HepG2 (cell line): ENCODE measurements around the gene CLASP1.

Experiments
- ARNT2 ChIP-seq: sonication (generic); formaldehyde crosslinking; IDR thresholded peaks from 2 replicates; pipeline ENCODE4 v1.8.0; 2022; ENCODE audit warnings: mild to moderate bottlenecking, low read depth, missing genetic modification reagents, moderate library complexity
- ISX ChIP-seq: sonication (generic); formaldehyde crosslinking; conservative IDR thresholded peaks from 2 replicates; pipeline ENCODE4 v1.5.0; 2020; ENCODE audit warnings: missing genetic modification reagents
- JUN ChIP-seq: sonication (generic); formaldehyde crosslinking; IDR thresholded peaks from 2 replicates; pipeline ENCODE4 v1.4.0; 2020; ENCODE audit warnings: mild to moderate bottlenecking, missing genetic modification reagents
- NR2F2 ChIP-seq: IDR thresholded peaks from 2 replicates; pipeline ENCODE4 v1.6.1; 2012; ENCODE audit warnings: low read depth, inconsistent platforms, borderline replicate concordance
- PHB2 ChIP-seq: fragments of 450-650 bp; IDR thresholded peaks from 2 replicates; pipeline ENCODE4 v1.6.1; 2018; ENCODE audit not compliant: partially characterized antibody
- RAD21 ChIP-seq: fragments of 450-650 bp; formaldehyde crosslinking; IDR thresholded peaks from 2 replicates; pipeline ENCODE4 v1.5.0; 2020; ENCODE audit warnings: mild to moderate bottlenecking
- ZKSCAN5 ChIP-seq: sonication (generic); formaldehyde crosslinking; IDR thresholded peaks from 2 replicates; pipeline ENCODE4 v1.5.1; 2020; ENCODE audit warnings: mild to moderate bottlenecking, missing genetic modification reagents
- TF ChIP-seq, protein P1 (sequence below): sonication (generic); formaldehyde crosslinking; IDR thresholded peaks from 2 replicates; pipeline ENCODE4 v1.5.0; 2020; ENCODE audit warnings: mild to moderate bottlenecking, missing genetic modification reagents, moderate library complexity
- TF ChIP-seq, protein P2 (sequence below): sonication (generic); formaldehyde crosslinking; IDR thresholded peaks from 2 replicates; pipeline ENCODE4 v1.4.0; 2020; ENCODE audit warnings: missing genetic modification reagents

DNA sequence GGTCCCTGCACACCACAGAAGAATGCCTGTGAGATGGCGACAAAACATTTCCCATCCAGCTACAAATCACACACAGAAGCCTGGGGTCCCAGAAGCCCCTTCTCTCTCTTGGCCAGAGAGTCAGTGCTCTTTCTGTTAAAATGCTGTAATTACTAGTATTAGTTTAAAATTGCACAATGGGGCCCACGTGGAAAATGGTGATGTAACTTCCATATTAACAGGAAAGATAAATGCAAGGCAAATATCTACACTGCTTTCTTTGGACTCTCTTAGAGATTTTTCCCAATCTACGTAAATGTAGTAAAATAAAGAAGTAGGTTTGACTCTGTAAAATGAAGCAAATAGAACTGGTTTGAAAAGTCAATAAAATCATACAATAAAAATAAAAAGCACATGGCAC, 250.4 kb downstream of the CLASP1 start:
- TF ChIP-seq ARNT2 (no peak), RAD21 (CRISPR knock-in tag) (no peak), JUN (CRISPR knock-in tag) (no peak), ISX (CRISPR knock-in tag) (no peak), PHB2 (no peak), NR2F2 (no peak), ZKSCAN5 (CRISPR knock-in tag) (no peak)
- TF ChIP-seq, protein P1, sequence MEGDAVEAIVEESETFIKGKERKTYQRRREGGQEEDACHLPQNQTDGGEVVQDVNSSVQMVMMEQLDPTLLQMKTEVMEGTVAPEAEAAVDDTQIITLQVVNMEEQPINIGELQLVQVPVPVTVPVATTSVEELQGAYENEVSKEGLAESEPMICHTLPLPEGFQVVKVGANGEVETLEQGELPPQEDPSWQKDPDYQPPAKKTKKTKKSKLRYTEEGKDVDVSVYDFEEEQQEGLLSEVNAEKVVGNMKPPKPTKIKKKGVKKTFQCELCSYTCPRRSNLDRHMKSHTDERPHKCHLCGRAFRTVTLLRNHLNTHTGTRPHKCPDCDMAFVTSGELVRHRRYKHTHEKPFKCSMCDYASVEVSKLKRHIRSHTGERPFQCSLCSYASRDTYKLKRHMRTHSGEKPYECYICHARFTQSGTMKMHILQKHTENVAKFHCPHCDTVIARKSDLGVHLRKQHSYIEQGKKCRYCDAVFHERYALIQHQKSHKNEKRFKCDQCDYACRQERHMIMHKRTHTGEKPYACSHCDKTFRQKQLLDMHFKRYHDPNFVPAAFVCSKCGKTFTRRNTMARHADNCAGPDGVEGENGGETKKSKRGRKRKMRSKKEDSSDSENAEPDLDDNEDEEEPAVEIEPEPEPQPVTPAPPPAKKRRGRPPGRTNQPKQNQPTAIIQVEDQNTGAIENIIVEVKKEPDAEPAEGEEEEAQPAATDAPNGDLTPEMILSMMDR (CRISPR knock-in tag): no peak
- TF ChIP-seq, protein P2, sequence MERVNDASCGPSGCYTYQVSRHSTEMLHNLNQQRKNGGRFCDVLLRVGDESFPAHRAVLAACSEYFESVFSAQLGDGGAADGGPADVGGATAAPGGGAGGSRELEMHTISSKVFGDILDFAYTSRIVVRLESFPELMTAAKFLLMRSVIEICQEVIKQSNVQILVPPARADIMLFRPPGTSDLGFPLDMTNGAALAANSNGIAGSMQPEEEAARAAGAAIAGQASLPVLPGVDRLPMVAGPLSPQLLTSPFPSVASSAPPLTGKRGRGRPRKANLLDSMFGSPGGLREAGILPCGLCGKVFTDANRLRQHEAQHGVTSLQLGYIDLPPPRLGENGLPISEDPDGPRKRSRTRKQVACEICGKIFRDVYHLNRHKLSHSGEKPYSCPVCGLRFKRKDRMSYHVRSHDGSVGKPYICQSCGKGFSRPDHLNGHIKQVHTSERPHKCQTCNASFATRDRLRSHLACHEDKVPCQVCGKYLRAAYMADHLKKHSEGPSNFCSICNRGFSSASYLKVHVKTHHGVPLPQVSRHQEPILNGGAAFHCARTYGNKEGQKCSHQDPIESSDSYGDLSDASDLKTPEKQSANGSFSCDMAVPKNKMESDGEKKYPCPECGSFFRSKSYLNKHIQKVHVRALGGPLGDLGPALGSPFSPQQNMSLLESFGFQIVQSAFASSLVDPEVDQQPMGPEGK (CRISPR knock-in tag): no peak
